Activated CD8-positive, alpha-beta memory T cell treated with anti-CD3 and anti-CD28 coated beads, Interleukin-2, amount 50 U/mL, for 48 hours (primary cell): Measurements from ENCODE around the gene PAK1IP1.
"Not testable (repeated sequence)": the region's sequence is repeated elsewhere in the genome, so short reads cannot be mapped to it uniquely, and the experiment has no call there.

Source experiments
- DNase-seq: peaks from one replicate; pipeline ENCODE4 v3.0.0-alpha.2; 2020

The PAK1IP1 gene

DNA sequence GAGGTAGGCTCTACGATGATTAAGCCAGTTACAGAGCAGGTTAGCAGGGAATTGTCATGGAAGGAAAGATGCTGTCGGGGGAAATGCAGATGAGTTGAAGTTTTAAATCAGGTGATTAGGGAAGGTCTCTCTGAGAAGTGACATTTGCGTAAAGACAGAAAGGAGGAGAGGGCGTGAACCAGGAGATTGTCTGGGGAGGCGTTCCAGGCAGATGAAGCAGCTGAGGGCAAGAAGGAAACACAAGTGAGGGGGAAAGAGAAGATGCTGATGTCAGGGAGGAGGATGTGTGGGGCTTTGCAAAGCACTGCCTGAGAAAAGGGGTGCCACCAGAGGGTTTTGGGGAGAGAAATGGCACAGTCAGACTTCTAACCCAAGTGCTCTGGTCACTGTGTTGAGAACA is 50.3 kb downstream of the PAK1IP1 start:
- DNase-seq = no peak

DNA sequence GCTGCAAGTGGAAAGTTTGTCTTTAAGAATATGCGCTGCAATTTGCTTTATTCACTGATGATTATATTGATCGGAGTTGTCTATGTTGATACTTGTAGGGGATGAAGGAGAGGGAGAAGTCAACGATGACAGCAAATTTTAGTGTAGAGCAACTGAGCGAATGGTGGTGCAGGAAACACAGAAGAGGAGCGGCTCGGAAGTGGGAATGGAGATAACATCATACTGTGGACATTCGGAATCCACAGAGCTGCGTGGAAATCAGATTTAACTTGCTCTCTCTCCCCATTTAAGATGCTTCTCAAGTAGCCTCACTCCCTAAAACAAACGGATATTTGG is 52.1 kb downstream of the PAK1IP1 start:
- no peak for DNase-seq

DNA sequence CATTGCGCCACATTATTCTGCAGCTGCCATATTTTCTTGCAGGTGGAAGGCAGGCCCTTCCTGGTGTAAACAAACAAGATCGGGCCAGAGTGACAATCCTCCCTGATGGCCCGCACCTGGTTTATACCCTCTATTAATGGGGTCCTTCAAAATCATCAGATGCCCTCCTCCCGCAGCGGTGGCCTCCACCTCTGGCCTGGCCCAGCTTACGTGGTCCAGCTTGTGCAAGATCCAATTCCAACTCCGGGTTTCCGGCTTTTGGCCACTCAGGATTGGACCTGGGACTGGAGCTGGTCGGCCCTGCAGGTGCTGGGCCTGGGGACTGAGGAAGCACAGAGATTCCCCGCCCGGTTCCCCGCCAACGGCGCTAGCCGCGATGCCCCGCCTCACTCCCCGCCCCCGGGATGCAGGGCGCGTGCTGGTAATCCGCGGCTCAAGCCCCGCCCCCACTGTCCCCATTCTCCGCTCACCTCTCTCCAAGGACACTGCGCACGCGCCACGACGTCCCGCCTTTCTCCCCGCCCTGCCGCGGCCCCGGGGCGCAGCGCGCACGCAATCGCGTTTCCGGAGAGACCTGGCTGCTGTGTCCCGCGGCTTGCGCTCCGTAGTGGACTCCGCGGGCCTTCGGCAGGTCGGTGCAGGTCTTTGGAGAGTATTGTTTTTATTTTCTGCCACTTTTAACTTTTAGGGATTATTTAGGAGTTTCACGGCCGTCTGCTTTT is 52.6 kb downstream of the PAK1IP1 start, which contains the start of gene TMEM14B:
TMEM14B (plus strand) TSS at position 555 of the 722 bp plus-strand sequence. CDS start 1,441 bp downstream, outside the sequence.
- DNase-seq = peak; percentile 99

DNA sequence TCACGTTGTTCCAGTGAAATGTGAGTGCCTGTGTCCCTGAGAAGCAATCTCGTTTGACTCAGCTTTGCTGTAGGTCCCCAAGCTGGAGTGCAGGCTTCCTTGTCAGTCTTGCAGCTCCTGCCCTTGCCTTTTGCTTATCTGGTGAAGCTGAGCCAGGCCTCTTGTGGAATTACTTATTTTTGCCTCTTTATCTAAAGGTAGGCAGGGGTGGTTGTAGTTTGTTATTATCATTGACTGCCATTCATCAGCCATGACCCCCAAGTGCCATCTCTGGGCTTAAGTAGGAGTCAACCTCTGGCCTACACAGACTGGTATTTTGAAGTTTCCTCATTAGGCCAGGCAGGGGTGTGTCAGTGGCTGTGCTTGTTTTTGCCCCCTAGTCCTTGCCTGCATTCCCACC is 55.0 kb downstream of the PAK1IP1 start:
- no peak for DNase-seq

DNA sequence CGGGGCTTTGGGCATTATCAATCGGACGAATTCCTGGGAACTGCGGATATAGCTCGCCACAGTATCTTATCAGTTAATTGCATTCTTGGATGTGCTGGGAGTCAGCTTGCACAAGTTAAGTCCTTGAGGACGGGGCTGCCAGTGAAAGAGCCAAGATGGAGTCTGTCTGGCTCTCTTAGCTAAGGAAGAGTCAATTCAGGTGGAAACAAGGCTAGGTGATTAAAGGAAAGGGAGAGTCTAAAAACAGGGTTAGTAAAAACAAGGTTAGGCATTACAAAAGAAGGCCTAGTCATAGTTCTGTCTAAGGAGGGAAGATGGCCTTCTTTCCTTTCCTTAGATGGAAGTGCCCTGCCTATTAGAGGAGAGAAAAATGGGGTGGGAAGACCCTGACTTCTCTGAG is 55.8 kb downstream of the PAK1IP1 start:
- DNase-seq = not testable (repeated sequence)

DNA sequence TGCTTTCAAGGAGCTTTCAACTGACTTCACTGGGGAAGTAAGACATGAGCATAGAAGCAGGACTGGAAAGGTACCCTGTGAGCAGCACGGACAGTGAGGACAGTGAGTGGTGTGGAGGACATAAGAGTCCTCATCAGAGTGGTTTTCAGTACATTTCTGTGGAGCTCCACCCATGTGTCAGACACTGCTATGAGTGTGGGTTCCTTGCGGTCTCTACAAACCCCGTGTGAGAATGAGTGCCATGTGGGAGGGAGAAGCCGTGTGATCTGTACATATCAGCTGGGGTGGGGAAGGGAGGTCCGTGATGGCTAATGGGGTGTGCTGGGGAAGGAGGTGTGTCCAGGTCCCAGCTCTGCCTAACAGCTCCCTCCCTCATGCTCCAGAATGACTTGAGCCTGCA is 57.0 kb downstream of the PAK1IP1 start:
- not testable (repeated sequence) for DNase-seq

DNA sequence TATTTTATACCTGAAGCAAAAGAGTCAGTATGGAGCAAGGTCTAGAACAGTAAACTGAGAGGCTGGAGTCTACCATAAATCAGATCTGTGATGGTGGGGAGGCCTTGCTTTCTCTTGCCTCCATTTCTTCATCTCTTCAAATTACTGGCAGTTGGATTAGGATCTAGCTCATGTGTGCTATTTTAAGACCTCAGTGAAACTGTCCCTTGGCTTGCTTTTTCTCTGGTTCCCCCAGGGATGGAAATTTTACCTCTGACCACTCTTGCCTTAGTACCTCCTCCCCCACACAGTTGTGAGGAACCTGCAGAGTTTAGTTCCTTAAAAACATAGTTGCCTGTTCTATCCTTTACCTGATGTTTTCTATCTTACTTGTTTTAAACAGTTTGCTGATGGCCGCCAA is 61.3 kb downstream of the PAK1IP1 start:
- DNase-seq = no peak
